Neuron (in vitro differentiated cells): ENCODE measurements around the gene TTC16.

Experiments used
- H2AFZ ChIP-seq: one replicate; pipeline ENCODE4 v1.6.1; 2013; ENCODE audit warnings: low read depth, mild to moderate bottlenecking, inconsistent platforms, low read length, moderate library complexity
- H3K27me3 ChIP-seq: one replicate; pipeline ENCODE4 v1.6.1; 2013; ENCODE audit warnings: low read length; ENCODE audit not compliant: insufficient read depth
- H3K36me3 ChIP-seq: one replicate; pipeline ENCODE4 v1.6.1; 2013; ENCODE audit warnings: low read length; ENCODE audit not compliant: insufficient read depth
- H3K4me1 ChIP-seq: one replicate; pipeline ENCODE4 v1.6.1; 2013; ENCODE audit warnings: low read length; ENCODE audit not compliant: insufficient read depth
- H3K4me3 ChIP-seq: 2 replicates; pipeline ENCODE4 v1.5.1; 2013; ENCODE audit warnings: mild to moderate bottlenecking, low read length, moderate library complexity
- H3K9me3 ChIP-seq: one replicate; pipeline ENCODE4 v1.6.1; 2013; ENCODE audit warnings: low read length

TTC16 gene

GRCh38 chr9:127761061-127761460, 45.2 kb downstream of the TTC16 start:
- no peak overlapping the region for H2AFZ ChIP-seq
- no peaks in the 10 kb centered on the region for H3K36me3 ChIP-seq
- H3K27me3 ChIP-seq = peaks cover 30% of the 10 kb centered on the region
- no peak overlapping the region for H3K4me3 ChIP-seq
- H3K9me3 ChIP-seq = no peaks in the 10 kb centered on the region
- H3K4me1 ChIP-seq = no peaks in the 10 kb centered on the region

DNA sequence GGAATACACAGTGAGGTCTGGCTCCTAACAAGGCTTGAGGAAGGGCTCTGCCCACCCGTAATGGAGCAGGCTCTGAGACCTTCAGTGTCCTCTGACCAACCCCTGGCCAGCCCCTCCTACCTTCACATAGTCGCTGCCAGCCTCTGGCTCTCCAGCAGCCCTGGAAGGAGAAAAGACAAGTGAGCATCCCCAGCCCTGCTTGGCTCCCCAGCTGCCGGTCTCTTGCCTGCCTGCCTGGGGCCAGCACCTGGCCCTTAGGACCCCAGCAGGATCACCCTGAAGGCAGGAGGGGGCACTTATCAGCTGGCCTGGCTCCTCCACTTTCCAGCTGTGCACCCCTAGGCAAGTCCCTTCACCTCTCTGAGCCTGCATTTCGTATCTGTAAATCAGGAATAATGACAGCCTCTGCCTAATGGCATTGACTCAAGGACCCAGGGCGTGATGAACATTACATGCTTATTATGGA, 45.6 kb downstream of the TTC16 start:
- Histone ChIP-seq H3K4me1 (no peaks in the 10 kb centered on the region), H3K27me3 (peaks cover 29% of the 10 kb centered on the region), H3K9me3 (no peaks in the 10 kb centered on the region), H2AFZ (no peak overlapping the region), H3K4me3 (no peak overlapping the region), H3K36me3 (no peaks in the 10 kb centered on the region)

GRCh38 chr9:127762111-127762676, 46.3 kb downstream of the TTC16 start:
- H3K4me1 ChIP-seq = peaks cover 3% of the 10 kb centered on the region
- H3K9me3 ChIP-seq = no peaks in the 10 kb centered on the region
- H2AFZ ChIP-seq = no peak overlapping the region
- no peak overlapping the region for H3K4me3 ChIP-seq
- peaks cover 29% of the 10 kb centered on the region for H3K27me3 ChIP-seq
- no peaks in the 10 kb centered on the region for H3K36me3 ChIP-seq

DNA sequence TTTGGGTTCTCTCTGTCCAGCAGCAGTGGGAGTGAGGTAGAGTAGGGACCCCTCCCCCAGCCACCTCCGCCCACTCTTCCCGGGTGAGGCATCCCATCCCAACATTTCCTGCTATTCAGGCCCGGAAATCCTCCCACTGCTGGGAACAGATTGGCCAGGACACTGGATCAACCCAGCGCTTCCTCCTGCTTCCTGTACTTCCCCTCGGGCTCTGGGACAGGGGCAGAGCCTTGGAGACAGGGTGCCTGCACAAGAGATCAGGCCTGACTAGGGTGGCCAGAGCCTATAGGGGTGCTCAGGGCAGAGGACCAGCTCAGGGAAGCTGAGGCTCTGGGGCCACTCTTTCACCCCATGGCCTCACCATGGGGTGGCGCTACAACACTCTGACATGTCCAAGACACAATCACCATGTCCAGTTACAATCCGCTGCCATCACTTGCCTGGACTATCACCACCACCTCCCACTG, 48.1 kb downstream of the TTC16 start:
- Histone ChIP-seq H3K27me3 (peaks cover 23% of the 10 kb centered on the region), H3K4me3 (no peak overlapping the region), H3K4me1 (peaks cover 15% of the 10 kb centered on the region), H3K36me3 (no peaks in the 10 kb centered on the region), H2AFZ (no peak overlapping the region), H3K9me3 (no peaks in the 10 kb centered on the region)

DNA sequence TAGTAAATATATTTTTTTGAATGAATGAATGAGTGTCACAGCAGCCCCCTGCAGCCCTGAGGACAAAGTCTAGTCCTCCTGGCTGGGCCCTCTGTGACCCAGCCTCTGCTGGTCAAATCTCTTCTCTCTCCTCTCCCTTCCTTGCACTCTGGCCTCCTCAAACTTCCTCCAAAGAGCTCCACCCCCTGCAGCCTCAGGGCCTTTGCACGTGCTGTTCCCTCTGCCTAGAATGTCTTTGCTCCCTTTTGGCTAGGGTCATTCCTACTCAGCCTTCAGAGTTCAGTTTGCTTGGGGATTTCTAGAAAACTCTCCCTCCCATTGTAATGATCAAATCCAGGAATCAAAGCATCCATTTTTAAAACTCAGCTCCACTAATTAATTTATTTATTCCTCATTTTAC, 49.5 kb downstream of the TTC16 start:
- Histone ChIP-seq H3K36me3 (no peaks in the 10 kb centered on the region), H3K4me3 (no peak overlapping the region), H3K9me3 (no peaks in the 10 kb centered on the region), H2AFZ (no peak overlapping the region), H3K27me3 (peaks cover 25% of the 10 kb centered on the region), H3K4me1 (peaks cover 18% of the 10 kb centered on the region)

- Histone ChIP-seq H3K9me3 (no peaks in the 10 kb centered on the region), H2AFZ (no peak overlapping the region), H3K4me3 (no peak overlapping the region), H3K27me3 (peaks cover 12% of the 10 kb centered on the region), H3K4me1 (peaks cover 25% of the 10 kb centered on the region), H3K36me3 (no peaks in the 10 kb centered on the region)
Observed at GRCh38 chr9:127767410-127767809, 51.5 kb downstream of the TTC16 start.

DNA sequence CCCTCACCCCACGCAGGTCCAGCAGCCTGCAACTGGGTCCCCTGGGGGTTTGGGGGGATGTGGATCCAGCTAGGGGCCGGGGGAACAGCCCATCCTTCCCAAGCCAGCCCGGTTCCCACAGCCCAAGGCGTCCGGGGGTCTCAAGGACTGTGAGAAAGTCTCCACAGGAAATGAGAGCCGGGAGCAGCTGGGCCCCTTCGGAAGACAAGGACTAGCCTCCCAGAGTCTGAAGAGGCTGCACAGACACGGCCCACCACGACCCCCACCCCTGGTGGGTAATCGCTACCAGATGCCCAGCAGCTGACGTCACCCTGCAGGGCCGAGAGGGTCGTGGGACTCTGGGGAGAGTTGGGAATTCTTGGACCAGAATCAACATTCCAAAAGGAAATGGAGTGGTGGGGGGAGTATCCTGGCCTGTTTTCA, 52.0 kb downstream of the TTC16 start:
- H2AFZ ChIP-seq = peak overlapping the region; percentile 5
- H3K27me3 ChIP-seq = peaks cover 7% of the 10 kb centered on the region
- peaks cover 25% of the 10 kb centered on the region for H3K4me1 ChIP-seq
- H3K4me3 ChIP-seq = no peak overlapping the region
- H3K9me3 ChIP-seq = no peaks in the 10 kb centered on the region
- H3K36me3 ChIP-seq = no peaks in the 10 kb centered on the region

DNA sequence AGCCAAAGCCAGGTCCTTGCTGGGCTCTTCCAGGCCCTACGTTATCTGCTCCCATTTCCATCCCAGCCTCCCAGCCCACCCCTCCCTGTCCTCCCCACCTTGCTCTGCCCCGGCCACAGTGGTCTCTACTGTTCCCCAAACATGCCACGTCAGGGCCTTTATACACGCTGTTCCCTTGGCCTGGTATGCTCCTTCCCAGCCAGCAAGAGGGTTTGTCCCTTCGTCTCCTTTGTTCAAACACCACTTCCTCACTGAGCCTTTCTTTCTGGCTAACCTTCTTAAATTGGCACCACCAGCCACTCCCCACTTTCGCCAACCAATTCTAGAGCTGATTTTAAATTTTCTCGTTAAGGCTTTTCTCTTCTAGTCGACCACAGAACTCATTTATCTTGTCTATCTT, 52.8 kb downstream of the TTC16 start:
- Histone ChIP-seq H3K9me3 (no peaks in the 10 kb centered on the region), H3K4me3 (no peak overlapping the region), H2AFZ (no peak overlapping the region), H3K4me1 (peaks cover 25% of the 10 kb centered on the region), H3K36me3 (no peaks in the 10 kb centered on the region), H3K27me3 (peaks cover 5% of the 10 kb centered on the region)

DNA sequence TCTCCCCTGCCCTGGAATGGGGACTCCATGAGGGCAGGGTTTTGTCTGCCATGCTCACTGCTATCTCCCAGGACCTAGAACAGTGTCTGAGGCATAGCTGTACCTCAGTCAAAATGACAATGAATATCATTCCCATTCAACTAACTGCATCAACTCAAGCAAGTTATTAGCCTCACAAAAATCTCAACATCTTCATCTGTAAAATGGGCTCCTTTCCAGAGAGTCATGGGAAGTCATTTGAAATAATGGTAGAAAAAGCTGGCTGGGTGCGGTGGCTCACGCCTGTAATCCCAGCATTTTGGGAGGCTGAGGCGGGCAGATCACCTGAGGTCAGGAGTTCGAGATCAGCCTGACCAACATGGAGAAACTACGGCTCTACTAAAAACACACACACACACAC, 53.2 kb downstream of the TTC16 start:
- Histone ChIP-seq H3K4me3 (no peak overlapping the region), H3K9me3 (no peaks in the 10 kb centered on the region), H3K36me3 (no peaks in the 10 kb centered on the region), H2AFZ (no peak overlapping the region), H3K27me3 (peaks cover 5% of the 10 kb centered on the region), H3K4me1 (peaks cover 25% of the 10 kb centered on the region)

GRCh38 chr9:127769929-127770582, 54.2 kb downstream of the TTC16 start:
- Histone ChIP-seq H3K27me3 (peaks cover 5% of the 10 kb centered on the region), H3K4me1 (peaks cover 25% of the 10 kb centered on the region), H3K36me3 (no peaks in the 10 kb centered on the region), H3K4me3 (no peak overlapping the region), H2AFZ (no peak overlapping the region), H3K9me3 (no peaks in the 10 kb centered on the region)

DNA sequence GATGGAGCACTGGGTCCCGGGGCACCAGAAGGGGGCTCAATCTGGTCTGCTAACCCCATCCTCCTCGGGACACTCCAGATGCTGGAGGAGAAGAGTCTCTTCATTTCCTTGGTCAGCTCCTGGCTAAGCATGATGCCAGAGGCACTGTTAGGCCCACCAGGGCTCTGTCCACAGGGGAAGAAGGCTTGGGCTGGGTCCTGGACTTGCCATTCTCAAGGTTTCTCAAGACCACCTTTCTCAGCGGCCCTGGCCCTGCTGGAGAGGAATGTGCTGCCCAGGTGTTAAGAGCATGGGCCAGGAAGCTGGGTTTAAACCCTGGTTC, 54.7 kb downstream of the TTC16 start:
- no peaks in the 10 kb centered on the region for H3K36me3 ChIP-seq
- H3K4me3 ChIP-seq = peak overlapping the region; percentile 31
- peaks cover 25% of the 10 kb centered on the region for H3K4me1 ChIP-seq

GRCh38 chr9:127770905-127771569, 55.2 kb downstream of the TTC16 start:
- Histone ChIP-seq H3K4me3 (peak overlapping the region; percentile 31), H3K4me1 (peaks cover 25% of the 10 kb centered on the region), H3K36me3 (no peaks in the 10 kb centered on the region), H3K9me3 (no peaks in the 10 kb centered on the region), H2AFZ (no peak overlapping the region), H3K27me3 (peaks cover 5% of the 10 kb centered on the region)

More for the DNA sequence above, 54.7 kb downstream of the TTC16 start:
- Histone ChIP-seq H3K27me3 (peaks cover 5% of the 10 kb centered on the region), H2AFZ (no peak overlapping the region), H3K9me3 (no peaks in the 10 kb centered on the region)

DNA sequence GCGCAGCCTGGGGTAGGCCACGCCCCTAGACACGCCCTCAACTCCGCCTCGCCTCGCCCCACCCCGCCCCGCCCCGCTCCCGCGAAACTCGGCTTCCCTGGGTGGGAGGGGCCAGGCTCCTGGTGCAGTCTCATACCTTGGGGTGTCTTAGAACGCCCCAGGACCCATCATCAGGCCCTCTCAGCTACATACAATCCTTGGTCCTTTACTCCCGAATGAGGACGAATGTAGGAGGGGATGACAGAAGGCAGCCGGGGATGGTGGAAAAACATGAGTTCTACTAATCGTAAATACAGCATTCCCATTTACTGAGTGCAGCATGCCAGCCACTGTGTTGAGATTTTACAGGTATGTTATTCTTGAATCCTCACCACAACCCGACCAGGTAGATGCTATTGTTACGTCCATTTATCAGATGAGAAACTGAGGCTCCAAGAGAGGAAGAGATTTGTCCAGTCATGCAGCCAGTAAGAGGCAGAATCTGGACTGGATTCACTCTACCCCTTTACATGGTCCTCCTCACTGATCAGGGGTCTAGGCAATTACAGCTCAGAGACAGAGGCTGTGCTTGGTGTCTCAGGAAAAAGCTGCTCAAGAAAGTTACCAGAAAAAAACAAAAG, 55.8 kb downstream of the TTC16 start:
- Histone ChIP-seq H2AFZ (no peak overlapping the region), H3K9me3 (no peaks in the 10 kb centered on the region), H3K4me3 (peak overlapping the region; percentile 14), H3K4me1 (peaks cover 25% of the 10 kb centered on the region), H3K36me3 (no peaks in the 10 kb centered on the region), H3K27me3 (peaks cover 3% of the 10 kb centered on the region)
